D341Med (cell line): ENCODE data around the gene PRKCD.

Experiments used
- DNase-seq: peaks from one replicate; pipeline ENCODE4 v3.0.0; 2012; ENCODE audit warnings: low spot score

The PRKCD gene

DNA sequence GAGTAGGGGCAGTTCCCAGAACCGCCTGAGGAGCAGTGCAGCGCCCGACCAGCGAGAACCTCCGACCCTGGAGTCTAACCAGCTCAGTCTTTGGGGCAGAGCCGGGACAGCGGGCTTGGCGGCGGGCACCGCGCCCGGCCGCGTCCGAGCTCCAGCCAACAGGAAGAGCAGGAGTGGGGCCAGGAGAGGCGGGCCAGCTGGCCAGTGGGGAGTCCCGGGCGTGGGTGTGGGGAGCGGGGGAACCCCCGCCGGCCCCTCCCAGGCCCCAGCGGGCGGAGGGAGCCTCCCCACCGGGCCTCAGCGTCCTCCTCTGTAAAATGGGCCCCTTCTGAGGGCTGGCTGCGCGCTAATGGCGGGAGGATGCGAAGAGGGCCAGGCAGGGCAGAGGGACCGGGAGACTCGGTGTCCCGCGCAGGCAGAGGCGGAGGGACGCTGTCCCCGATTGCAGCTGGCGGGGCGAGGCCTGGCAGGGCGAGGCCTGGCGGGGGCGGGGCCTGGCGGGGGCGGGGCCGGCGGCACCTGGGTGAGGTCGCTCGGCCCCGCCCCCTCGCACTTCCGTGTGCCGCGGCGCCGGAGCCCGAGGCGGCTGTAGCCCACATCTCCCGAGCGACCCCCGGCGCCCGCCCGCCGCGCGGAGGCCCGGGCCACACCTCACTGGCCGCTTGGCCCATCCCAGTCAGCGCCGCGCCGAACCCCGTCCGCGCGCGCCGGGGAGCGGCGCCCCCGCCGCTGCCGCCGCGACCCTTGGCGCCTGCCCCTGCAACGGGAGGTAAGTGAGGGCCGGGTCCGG is at the start of gene PRKCD:
PRKCD (plus strand) TSS at position 550 of the 790 bp plus-strand sequence. CDS start 17,214 bp downstream, outside the sequence.
- peak; percentile 94 for DNase-seq

DNA sequence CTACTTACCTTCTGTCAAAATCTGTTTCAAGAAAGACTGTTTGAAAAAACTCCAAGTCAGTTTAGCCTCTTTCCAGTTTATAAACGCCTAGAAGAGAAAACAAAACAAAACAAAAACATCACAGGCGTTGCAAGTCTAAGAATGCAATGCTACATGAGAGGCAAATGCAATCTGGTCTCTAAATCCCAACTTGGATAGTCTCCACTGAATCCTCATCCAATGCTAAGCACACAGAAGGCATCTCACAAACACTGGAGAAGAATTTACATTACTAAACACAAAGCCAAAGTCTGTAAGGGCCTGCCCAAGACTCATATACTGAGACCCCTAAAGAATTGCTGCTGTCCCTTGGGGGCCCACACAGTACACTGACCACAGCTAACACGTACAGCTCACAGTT is 49.2 kb upstream of the PRKCD start:
- no peak for DNase-seq

DNA sequence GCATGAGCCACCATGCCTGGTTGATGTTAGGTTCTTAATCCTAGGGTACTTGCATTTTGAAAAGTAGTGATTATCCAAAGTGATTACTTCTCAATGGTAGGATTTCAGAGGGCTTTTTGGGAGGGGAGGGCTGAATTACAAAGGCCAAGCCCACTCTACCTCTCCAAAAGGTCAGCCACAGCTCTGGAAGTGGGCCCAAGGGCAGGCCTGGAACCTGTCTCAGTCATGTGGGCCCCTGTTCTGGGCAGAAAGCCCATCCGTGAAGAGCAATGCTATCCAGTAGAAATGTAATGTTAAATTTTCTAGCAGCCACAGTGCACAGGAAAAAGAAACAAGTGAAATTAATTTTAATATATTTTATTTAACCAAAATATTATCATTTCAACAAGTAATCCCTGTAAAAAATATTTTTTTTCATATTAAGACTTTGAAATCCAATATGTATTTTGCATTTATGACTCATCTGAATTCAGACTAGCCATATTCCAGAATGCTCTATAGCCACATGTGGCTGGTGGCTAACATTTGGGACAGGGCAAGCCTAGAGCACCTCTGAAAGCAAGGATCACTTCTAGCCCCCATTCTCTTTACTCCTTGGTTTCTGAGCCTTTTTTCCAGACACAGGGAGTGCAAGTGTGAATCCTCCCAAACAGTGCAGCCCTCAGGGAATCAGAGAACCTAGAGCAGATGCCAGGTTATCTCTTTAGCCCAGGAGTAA is 47.6 kb upstream of the PRKCD start:
- DNase-seq: no peak

DNA sequence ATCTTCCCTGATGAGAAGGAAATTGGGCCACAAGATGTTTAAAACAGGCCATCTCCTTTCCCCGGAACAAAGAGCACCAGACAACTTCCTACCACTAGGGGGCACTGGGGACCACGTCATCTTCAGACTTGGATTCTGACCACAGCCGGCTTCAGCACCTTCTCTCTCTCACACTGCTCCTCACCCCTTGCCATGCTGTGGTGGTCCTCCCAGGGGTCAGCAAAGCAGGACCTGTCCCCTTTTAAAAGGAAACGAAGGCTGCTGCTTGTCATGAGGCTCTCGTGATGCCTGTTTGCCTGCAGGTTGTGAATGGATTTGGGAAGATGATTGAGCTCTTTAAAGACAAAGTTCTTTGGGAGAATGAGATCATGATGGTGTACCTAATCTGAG is 47.0 kb upstream of the PRKCD start:
- DNase-seq: peak; percentile 87

DNA sequence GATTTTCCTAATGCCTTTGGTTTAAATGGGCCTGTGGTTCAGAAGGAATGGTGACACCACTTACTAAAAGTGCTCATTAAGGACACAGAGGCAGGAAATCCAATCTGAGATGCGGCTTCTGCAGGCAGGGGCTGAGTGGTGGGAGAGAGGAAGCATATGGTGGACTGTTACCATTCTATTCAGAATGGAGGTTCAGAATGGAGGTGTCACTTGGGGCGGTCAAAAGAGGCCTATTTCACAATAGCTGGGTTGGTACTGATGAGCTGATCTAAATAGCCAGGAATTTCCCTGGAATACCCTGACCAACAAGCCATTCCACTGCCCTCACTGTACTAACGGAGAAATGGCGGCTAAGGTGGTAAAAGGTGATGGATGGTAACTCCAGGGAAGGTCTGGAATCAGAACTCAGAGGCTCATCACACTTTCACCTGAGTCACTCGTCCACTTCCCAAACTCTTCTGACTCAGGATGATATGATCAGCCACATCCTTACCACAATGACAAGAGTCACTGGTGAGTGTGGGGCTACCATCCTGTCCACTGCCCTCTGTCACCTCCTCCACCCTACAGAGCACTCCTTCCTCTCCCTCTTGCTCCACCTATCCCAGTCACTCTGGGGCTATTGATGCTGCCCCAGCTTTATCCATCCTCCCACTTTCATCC is 46.5 kb upstream of the PRKCD start:
- DNase-seq: no peak

DNA sequence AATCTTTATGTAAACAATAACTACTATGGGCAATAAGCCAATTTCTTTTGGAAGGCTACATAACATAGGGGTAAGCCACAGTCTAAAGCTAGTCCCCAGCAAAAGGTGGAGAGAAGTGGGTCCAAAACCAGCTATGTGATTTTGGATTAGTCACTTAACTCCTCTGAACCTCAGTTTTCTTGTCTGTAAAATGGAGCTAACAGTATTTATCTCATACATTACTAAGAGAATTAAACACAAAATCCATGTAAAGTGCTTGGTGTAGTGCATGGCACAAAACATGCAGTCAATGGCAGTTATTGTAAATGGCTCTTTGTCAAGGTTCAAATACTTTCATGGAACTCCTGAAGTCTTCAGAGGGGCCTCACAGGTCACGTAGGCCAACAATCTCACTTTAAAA is 44.1 kb upstream of the PRKCD start:
- DNase-seq: no peak

DNA sequence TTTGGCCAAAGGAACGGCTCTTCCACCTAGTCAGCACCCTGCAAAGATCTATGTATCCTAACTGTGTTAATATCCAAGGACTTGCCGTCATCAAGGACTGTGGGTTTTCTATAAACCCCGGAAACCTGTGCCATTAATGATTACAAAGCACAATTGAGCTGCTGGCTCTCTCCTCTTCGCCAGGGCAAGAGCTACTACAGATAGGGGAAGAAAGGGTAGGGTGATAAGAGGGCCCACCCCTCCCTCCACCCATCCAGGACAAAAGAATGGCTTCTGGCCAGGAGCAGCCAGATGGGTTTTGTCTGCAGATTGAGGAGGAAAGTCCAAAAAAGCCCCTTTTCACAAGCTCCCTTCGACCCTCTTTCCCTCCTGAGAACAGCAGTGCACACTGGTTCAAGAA is 40.7 kb upstream of the PRKCD start:
- no peak for DNase-seq

DNA sequence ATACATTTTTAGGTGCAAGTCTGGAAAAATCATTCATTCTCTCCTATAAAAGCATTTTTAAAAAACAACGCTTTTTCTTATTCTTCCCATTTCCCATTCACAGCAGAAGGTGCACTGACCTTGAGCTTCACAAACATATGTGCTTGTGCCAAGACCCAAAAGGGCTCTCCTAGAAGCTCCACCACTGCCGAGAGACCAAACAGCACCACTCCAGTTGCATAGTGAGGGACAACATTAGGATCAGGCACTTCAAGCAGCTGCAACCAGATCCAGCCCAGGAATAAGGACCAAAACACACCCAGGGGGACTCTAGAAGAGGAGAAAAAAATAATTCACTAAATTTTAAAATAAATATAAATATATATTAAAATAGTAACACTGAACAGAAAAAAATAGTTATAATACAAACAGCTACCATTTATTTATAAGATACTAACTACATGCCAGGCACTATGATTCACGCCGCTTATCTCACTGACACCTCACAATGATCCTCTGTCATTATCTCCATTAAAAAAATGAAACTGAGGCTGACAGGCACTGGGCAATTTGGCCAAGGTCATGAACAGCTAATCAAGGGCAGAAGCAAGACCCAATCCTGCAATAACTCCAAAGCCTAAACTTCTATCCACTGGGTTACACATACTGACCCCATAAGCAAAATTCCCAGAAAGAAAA is 38.6 kb upstream of the PRKCD start:
- DNase-seq: no peak

DNA sequence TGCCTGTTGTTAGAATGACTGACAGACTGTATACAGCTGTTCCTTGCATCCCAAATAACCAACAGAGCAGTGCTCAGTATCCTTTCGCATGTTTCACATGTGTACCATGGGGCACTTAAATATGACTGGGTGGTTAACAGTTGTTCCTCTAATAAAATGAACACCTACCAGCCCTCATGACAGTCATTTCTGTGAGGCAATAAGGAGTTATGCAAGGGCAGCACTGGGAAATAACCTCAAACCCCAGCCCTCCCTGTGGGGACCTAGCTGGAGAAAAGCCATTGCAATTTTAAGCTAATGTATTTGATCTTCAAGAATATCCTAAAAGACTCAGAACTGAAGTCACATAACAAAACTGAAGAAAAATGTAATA is 38.1 kb upstream of the PRKCD start:
- no peak for DNase-seq

DNA sequence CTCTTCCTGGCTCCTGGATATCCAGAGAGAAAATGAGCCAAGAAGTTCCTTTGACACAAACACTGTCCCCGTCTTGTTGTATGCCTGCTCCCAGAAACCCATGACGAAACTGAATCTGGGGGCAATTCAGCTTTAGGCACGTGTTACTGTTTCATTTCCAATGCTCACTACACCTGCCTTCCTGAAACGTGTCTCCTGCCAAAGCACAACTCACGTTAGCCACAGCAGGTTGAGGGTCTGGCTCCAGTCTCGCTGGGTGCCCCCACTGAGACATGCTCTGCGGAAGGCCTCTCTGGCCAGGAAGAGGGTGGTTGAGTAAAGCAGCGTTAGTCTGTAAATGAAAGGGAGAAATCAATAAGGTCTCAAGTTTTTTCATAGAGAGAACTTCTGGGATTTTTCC is 37.5 kb upstream of the PRKCD start:
- no peak for DNase-seq

DNA sequence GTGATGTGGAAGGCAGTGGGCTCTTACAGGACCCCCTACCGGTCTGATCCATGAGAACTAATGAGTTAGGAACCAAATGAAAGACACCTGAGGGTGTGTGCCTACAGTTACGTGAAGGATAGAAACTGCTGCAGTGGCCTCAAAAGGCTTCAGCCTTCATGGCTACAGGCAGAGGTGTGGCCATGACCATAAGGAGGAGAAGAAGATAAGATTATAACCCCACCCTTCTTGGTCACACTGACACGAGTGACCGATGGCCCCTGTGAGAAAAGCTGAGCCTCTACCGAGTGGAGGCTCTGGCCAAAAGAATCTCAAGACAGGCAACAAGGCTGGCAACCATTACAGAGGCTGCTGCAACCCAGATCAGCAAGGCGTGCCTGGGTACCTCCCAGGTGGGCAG is 37.1 kb upstream of the PRKCD start:
- DNase-seq: no peak

DNA sequence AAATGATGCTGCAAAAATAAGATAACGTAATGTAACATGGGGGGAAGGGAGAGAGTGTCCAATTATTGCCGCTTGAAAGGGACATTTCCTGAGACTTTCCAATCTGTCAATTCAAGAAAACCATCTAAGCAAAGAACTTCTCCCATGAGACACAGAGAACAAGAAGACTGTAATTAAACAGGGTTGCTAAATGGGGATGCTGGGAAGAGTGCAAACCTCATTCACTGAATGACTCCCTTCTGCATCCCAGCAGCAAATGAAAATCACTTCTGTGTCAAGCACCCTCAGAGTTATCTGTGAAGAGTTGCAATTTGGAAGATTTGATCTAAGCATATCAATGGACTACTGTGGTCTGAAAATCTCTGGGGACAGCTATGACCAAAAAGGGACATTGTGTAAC is 34.4 kb upstream of the PRKCD start:
- DNase-seq: no peak

DNA sequence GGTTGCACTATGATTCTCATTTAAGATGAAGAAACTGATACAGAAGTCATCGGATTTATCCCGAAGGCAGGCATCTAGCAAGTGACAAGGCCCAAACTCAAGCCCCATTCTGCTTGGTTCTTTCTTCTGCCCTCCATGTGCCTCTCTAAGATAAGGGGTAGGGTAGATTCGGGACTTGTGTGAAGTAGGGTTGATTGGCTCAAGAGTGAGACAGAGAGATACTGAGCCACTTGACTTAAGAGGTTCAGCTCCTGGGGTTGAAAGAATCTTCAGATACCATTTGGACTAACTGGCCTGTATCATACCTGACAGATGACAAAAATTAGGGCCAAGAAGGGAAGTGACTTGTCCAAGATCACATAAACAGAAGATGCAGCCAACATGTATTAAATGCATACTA is 31.7 kb upstream of the PRKCD start:
- no peak for DNase-seq

DNA sequence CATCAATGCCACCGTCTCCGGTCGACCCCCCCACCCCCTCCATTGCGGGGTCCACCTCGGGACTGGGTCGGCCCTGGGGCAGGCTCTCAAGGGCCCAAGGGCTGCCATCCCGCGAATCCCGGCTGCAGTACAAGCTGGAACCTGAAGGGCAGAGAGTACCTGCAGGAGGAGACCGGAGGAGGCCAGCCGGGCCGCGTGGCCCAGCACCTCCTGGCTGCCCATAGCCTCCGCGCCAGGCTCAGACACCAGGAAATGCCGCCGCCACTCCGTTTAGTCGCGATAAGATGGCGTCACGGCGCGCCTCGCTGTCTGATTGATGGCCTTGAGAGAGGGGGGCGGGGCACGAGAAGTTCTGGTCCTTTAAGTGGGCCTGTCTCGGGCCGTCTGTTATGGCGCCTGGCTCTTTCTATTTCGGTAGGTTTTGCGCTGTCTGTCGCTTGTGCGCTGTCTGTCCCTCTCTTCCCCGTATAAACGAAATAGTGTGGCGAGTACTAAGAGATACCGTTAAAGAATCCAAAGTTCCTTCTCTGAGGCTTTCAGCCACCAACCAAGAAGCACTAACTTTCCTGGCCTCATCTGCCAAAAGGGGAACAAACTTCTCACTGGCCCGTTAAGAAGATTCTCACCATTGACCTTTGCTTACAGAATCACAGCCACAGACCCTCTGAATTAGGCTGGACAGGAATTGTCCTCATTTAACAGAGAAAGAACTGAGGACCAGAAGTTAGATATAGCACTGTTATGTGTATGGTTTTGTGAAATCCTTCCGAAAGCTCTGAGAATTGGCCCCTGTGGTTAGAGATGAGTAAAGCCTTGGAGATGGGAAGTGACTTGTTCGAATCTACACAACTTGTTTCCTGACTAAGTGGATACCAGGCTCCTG is 30.6 kb upstream of the PRKCD start, which contains the start of gene RFT1:
RFT1 (minus strand) TSS at position 257 of the 883 bp plus-strand sequence; CDS start at position 222, 35 bp downstream.
- peak; percentile 95 for DNase-seq

DNA sequence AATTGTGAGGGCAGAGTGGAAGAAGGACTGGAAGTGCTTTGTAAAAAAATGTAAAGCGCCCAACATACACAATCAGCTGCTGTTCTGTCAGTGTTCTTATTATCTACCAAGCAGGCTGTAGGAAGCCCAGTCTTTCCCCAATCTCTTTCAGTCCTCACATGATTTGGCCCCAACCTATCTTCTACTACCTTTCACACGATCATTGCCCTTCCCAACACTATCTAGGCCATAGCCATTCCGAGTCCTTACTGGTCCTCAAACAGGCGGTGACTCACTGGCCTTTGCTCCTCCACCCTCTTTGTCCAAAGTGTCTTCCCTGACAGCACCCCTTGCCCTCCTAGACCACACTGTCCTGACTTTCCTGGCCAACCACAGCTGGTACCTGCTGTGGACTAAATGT is 29.9 kb upstream of the PRKCD start:
- no peak for DNase-seq

DNA sequence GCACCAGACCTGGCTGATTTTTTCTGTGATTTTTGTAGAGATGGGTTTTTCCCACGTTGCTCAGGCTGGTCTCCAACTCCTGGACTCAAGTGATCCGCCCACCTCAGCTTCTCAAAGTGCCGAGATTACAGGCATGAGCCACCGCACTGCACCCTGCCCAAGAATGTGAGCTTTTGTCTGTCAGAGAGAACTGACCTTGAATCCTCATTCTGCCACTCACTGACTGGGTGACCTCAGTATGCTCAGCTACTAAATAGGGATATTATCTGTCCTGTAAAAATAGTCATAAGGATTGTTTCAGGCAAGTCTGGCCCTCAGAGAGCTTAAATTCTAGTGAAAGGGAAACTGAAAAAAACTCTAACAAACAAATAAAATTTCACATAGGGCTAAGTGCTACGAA is 28.7 kb upstream of the PRKCD start:
- DNase-seq: no peak

DNA sequence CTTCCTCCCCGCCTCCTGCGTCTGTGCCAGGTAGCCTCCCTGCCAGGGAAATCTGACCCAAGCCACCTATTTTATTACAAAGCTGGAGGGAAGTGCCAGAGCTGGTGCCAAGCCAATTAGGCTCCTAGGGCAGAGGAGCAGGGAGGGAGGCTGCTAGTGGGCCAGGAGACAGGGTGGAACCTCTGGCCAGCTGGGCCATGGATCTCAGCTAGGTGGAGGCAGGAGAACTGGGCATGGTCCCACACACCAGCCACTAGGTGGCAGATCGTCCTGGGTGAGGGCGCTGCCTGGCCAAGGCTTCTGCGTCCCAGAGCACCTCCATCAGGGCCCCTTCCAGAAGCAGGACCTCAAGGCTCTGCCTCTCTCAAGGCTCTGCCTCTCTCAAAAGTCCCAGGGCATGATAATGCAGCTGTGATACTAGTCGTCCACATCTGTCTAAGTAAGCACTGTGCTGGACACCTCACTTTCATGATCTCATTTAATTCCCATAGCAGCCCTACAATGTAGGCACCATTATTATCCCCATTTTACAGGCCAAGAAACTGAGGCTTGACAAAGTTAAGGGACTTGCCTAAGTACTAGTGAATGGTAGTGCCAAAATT is 26.3 kb upstream of the PRKCD start:
- DNase-seq: peak; percentile 86

DNA sequence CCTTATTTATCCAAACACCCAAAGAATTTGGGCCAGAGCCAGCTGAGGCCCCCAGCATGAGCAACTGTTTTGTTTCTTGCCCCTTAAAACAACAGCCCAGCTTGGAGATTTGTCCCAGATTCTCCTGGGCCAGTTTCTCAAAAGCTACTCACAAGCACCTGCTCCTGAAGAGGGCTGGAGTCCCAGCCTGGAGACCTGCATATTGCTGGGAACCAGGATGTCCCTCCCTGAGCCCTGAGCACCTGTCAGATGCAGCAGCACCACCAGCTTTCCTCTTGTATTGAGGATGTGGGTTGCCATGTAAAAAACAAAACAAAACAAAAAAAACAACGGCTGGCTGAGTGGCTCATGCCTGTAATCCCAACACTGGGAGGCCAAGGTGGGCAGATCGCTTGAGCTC is 23.8 kb upstream of the PRKCD start:
- DNase-seq: no peak

DNA sequence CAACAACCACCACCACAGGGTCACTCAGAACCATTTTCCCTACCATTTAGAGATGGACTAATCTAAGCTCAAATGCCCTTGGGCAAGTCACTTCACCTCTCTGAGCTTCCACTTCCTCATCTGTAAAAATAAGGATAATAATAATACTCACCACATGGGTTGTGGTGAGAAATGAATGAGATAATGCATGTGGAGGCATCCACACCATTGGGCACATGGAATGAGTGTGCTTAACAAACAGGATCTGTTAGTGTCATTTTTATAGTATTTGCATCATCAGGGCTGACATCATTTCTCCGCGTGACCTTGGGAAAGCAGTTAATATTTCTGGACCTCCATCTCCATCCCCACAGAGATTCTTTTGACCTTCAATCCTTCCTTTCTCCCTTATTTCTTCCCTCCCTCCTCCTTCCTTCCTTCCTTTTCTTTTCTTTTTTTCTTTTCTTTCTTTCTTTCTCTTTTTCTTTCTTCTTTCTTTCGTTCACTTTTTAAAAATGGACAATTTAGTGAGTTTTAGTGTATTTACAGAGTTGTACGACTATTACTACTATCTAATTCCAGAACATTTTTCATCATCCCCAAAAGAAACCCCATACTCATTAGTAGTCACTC is 23.1 kb upstream of the PRKCD start:
- no peak for DNase-seq
